ENCODE measurements around the gene TMEM106B. TPM values are rescaled to one million over a fixed set of nuclear protein-coding genes. Genes with fewer than 3 reads are reported as not detected.
"Not testable (repeated sequence)": the region's sequence is repeated elsewhere in the genome, so short reads cannot be mapped to it uniquely, and the experiment has no call there.

The TMEM106B gene
- total and polyA plus RNA-seq, 12 donors, result 9.0 to 62.8 (median 47.5) TPM

- Histone ChIP-seq H3K27ac (no peak overlapping the region), H3K36me3 (peaks cover 0 to 90% (median 6%) of the 10 kb centered on the region in 9 donors), H3K4me3 (no peak overlapping the region), H3K9me3 (peaks cover 0 to 17% (median 0%) of the 10 kb centered on the region in 11 donors), H3K27me3 (no peaks in the 10 kb centered on the region), H3K4me1 (peaks cover 0 to 16% (median 4%) of the 10 kb centered on the region in 9 donors)
- DNase-seq (no peak), ATAC-seq (no peak)
- intact Hi-C loops (cut with DNase I), result no loop called here
- 45 to 55% methylated on average over 1 of the region's 1 CpG for WGBS, 2 donors
- TF ChIP-seq CTCF (IDR thresholded peaks at IDR 0.05), result no peak
These were observed 11.9 kb downstream of the TMEM106B start for GRCh38 chr7:12222889-12223579.

GRCh38 chr7:12225017-12225416 lies 13.9 kb downstream of the TMEM106B start:
- H3K4me1 ChIP-seq, result peaks cover 0 to 16% (median 4%) of the 10 kb centered on the region in 9 donors
- H3K27me3 ChIP-seq; intact Hi-C loops (cut with DNase I); DNase-seq; ATAC-seq; H3K4me3 ChIP-seq; H3K27ac ChIP-seq: not testable (repeated sequence)
- peaks cover 0 to 89% (median 8%) of the 10 kb centered on the region in 9 donors for H3K36me3 ChIP-seq
- WGBS, 2 donors, result 88 to 89% methylated on average over 7 of the region's 7 CpGs
- peaks cover 0 to 17% (median 0%) of the 10 kb centered on the region in 11 donors for H3K9me3 ChIP-seq

GRCh38 chr7:12226756-12227155 lies 15.7 kb downstream of the TMEM106B start:
- 64 to 67% methylated on average over 2 of the region's 2 CpGs for WGBS, 2 donors
- H3K36me3 ChIP-seq, result peaks cover 0 to 93% (median 10%) of the 10 kb centered on the region in 9 donors
- peaks cover 0 to 17% (median 0%) of the 10 kb centered on the region in 11 donors for H3K9me3 ChIP-seq
- ATAC-seq (no peak), DNase-seq (no peak)
- intact Hi-C loops (cut with DNase I), result no loop called here
- H3K27me3 ChIP-seq, result no peaks in the 10 kb centered on the region
- H3K4me1 ChIP-seq, result peaks cover 0 to 16% (median 0%) of the 10 kb centered on the region in 9 donors
- H3K4me3 ChIP-seq, result no peak overlapping the region
- H3K27ac ChIP-seq, result no peak overlapping the region
- TF ChIP-seq CTCF (IDR thresholded peaks at IDR 0.05), result no peak

GRCh38 chr7:12228024-12228423 lies 16.9 kb downstream of the TMEM106B start:
- peaks cover 0 to 93% (median 10%) of the 10 kb centered on the region in 9 donors for H3K36me3 ChIP-seq
- TF ChIP-seq CTCF (IDR thresholded peaks at IDR 0.05), result no peak
- H3K4me3 ChIP-seq, result no peak overlapping the region
- no peaks in the 10 kb centered on the region for H3K27me3 ChIP-seq
- peaks cover 0 to 10% (median 0%) of the 10 kb centered on the region in 9 donors for H3K4me1 ChIP-seq
- intact Hi-C loops (cut with DNase I), result no loop called here
- H3K27ac ChIP-seq, result no peak overlapping the region
- no peak for ATAC-seq
- H3K9me3 ChIP-seq, result peaks cover 0 to 17% (median 0%) of the 10 kb centered on the region in 11 donors
- no peak for DNase-seq

- H3K36me3 ChIP-seq, result peaks cover 0 to 97% (median 11%) of the 10 kb centered on the region in 9 donors
- ATAC-seq, result no peak
These were observed 18.0 kb downstream of the TMEM106B start for GRCh38 chr7:12229046-12229445.

More at GRCh38 chr7:12229046-12229445, 18.0 kb downstream of the TMEM106B start:
- no peak for DNase-seq
- no peak overlapping the region for H3K27ac ChIP-seq
- TF ChIP-seq CTCF (IDR thresholded peaks at IDR 0.05), result no peak
- H3K4me3 ChIP-seq, result no peak overlapping the region
- peaks cover 0 to 10% (median 0%) of the 10 kb centered on the region in 9 donors for H3K4me1 ChIP-seq
- no peaks in the 10 kb centered on the region for H3K27me3 ChIP-seq
- H3K9me3 ChIP-seq, result peaks cover 0 to 17% (median 0%) of the 10 kb centered on the region in 11 donors
- intact Hi-C loops (cut with DNase I), result no loop called here
